B cell (primary cell): ENCODE results near the gene PDLIM1.

Source experiments
- EZH2 ChIP-seq: IDR thresholded peaks from 2 replicates; pipeline ENCODE4 v1.6.1; 2012; ENCODE audit warnings: borderline replicate concordance, low read depth, mild to moderate bottlenecking, moderate library complexity, low read length; ENCODE audit not compliant: insufficient read depth, poor library complexity, severe bottlenecking
- TF ChIP-seq, protein P1 (sequence below): fragments of 200-600 bp; IDR thresholded peaks from one replicate; pipeline ENCODE4 v1.8.0; 2022; ENCODE audit warnings: antibody characterized with exemption, mild to moderate bottlenecking

DNA sequence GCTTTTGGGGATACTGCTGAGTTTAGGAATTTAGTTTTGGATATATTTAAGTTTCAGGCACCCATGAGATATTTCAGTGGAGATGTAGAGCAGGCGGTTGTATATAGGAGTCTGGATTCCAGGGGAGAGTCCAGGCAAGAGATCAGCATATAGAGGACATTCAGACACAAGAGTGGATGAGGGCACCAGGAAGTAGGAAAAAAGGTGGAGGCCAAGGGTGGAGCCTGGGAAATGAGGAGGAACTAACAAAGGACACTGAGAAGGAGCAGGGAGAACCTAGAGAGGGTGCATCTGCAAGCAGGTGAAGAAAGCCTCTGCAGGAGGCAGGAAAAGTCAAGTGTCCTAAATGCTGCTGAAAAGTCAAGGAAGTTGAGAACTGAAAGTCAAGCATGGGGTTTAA is 13.1 kb upstream of the PDLIM1 start:
- TF ChIP-seq, protein P1, sequence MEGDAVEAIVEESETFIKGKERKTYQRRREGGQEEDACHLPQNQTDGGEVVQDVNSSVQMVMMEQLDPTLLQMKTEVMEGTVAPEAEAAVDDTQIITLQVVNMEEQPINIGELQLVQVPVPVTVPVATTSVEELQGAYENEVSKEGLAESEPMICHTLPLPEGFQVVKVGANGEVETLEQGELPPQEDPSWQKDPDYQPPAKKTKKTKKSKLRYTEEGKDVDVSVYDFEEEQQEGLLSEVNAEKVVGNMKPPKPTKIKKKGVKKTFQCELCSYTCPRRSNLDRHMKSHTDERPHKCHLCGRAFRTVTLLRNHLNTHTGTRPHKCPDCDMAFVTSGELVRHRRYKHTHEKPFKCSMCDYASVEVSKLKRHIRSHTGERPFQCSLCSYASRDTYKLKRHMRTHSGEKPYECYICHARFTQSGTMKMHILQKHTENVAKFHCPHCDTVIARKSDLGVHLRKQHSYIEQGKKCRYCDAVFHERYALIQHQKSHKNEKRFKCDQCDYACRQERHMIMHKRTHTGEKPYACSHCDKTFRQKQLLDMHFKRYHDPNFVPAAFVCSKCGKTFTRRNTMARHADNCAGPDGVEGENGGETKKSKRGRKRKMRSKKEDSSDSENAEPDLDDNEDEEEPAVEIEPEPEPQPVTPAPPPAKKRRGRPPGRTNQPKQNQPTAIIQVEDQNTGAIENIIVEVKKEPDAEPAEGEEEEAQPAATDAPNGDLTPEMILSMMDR, result no peak
- TF ChIP-seq EZH2, result no peak
